ENCODE measurements around the gene KDM4B.

GRCh38 chr19:5183616-5184015 is 214.7 kb downstream of the KDM4B start:
- no peak for TF ChIP-seq CTCF (IDR thresholded peaks at IDR 0.05)
- TF ChIP-seq EP300 (IDR thresholded peaks at IDR 0.05; ENCODE audit: borderline replicate concordance in 1 of 2, low read depth in 1 of 2, low read length in 1 of 2), result no peak
- TF ChIP-seq CHD2 (IDR thresholded peaks at IDR 0.05; ENCODE audit: low read length, partially characterized antibody), result no peak
- no peak for TF ChIP-seq REST (IDR thresholded peaks at IDR 0.05; ENCODE audit: low read depth, low read length)
- no peak for TF ChIP-seq MXI1 (IDR thresholded peaks at IDR 0.05; ENCODE audit: low read depth, low read length)
- TF ChIP-seq FOXJ3 (CRISPR knock-in tag; IDR thresholded peaks at IDR 0.05), result no peak
- no peak for TF ChIP-seq RFX5 (IDR thresholded peaks at IDR 0.05; ENCODE audit: low read length)
- TF ChIP-seq USF2 (IDR thresholded peaks at IDR 0.05; ENCODE audit: borderline replicate concordance, low read depth, low read length), result no peak
- TF ChIP-seq SIN3A (IDR thresholded peaks at IDR 0.05; ENCODE audit: borderline replicate concordance, low read depth, low read length), result no peak
- TF ChIP-seq MAX (IDR thresholded peaks at IDR 0.05; ENCODE audit: low read depth), result no peak
- no peak for TF ChIP-seq GABPA (IDR thresholded peaks at IDR 0.05; ENCODE audit: low read depth)
